HK-2 (cell line): Measurements from ENCODE around the gene RABL3.
A peak's percentile ranks its signal among the peaks of the same experiment; 100 is the strongest.
"Not testable (repeated sequence)": the region's sequence is repeated elsewhere in the genome, so short reads cannot be mapped to it uniquely, and the experiment has no call there.

Experiments used
- DNase-seq: peaks from one replicate; pipeline ENCODE4 v3.0.0-alpha.2; 2018; ENCODE audit not compliant: unreplicated experiment

Gene RABL3

GRCh38 chr3:120745466-120745865 is 3.1 kb upstream of the RABL3 start:
- DNase-seq, result no peak

- peak; percentile 5 for DNase-seq
Measured at GRCh38 chr3:120743556-120744195, 1.4 kb upstream of the RABL3 start.

GRCh38 chr3:120742849-120743365 is 591 bp upstream of the RABL3 start:
- no peak for DNase-seq

- no peak for DNase-seq
Measured at GRCh38 chr3:120741837-120742197, 499 bp downstream of the RABL3 start.

- DNase-seq, result no peak
Measured at GRCh38 chr3:120741320-120741719, 996 bp downstream of the RABL3 start.

- DNase-seq, result not testable (repeated sequence)
Measured at GRCh38 chr3:120738006-120738405, 4.3 kb downstream of the RABL3 start.

GRCh38 chr3:120730576-120731542 is 11.5 kb downstream of the RABL3 start:
- no peak for DNase-seq

GRCh38 chr3:120726791-120727190 is 15.5 kb downstream of the RABL3 start:
- no peak for DNase-seq

GRCh38 chr3:120719167-120719834 is 23.0 kb downstream of the RABL3 start:
- DNase-seq, result not testable (repeated sequence)

GRCh38 chr3:120713262-120713661 is 29.1 kb downstream of the RABL3 start:
- no peak for DNase-seq

- DNase-seq, result no peak
Measured at GRCh38 chr3:120710369-120710768, 31.9 kb downstream of the RABL3 start.

GRCh38 chr3:120708408-120708807 is 33.9 kb downstream of the RABL3 start:
- no peak for DNase-seq

GRCh38 chr3:120706950-120707349 is 35.4 kb downstream of the RABL3 start:
- DNase-seq, result no peak

GRCh38 chr3:120705884-120706582 is 36.3 kb downstream of the RABL3 start:
- DNase-seq, result no peak

GRCh38 chr3:120699333-120699732 is 43.0 kb downstream of the RABL3 start:
- no peak for DNase-seq

GRCh38 chr3:120693439-120694171 is 48.7 kb downstream of the RABL3 start:
- no peak for DNase-seq

- DNase-seq, result no peak
Measured at GRCh38 chr3:120689395-120689794, 52.9 kb downstream of the RABL3 start.

- DNase-seq, result no peak
Measured at GRCh38 chr3:120688121-120688520, 54.2 kb downstream of the RABL3 start.

- DNase-seq, result no peak
Measured at GRCh38 chr3:120685411-120685810, 56.9 kb downstream of the RABL3 start.

GRCh38 chr3:120684896-120685295 is 57.4 kb downstream of the RABL3 start:
- DNase-seq, result no peak
